ENCODE results near the gene MYO3B.

DNA sequence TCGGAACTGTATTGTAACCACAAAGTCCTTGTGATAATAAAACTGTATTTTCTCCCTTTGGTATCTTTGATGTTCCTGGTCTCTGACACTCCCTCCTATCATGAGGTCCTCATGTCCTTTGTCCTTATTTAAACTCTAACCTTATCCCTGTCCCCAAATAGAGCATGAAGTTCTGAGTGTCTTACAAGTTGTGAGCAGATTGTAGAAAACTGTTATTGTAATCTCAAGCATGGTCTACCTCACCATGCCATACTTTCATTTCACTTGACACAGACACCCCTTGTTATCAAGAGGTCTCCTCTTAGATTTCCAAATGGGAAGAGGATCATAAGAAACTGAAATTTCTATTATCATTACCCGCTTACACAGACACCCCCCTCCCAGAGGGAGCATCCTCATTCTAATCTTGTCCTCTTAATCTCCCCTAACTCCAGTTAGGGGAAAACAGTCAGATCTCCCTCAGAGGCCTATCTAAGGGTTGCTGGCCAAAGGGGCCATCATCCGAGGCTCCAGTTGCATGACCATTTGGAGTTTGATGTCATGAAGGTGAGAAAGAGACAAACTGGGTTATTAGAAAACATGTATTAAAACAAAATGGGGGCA lies 29.0 kb downstream of the MYO3B start:
- TF ChIP-seq POLR2AphosphoS5 (IDR thresholded peaks at IDR 0.05), result no peak
- TF ChIP-seq, protein P1, sequence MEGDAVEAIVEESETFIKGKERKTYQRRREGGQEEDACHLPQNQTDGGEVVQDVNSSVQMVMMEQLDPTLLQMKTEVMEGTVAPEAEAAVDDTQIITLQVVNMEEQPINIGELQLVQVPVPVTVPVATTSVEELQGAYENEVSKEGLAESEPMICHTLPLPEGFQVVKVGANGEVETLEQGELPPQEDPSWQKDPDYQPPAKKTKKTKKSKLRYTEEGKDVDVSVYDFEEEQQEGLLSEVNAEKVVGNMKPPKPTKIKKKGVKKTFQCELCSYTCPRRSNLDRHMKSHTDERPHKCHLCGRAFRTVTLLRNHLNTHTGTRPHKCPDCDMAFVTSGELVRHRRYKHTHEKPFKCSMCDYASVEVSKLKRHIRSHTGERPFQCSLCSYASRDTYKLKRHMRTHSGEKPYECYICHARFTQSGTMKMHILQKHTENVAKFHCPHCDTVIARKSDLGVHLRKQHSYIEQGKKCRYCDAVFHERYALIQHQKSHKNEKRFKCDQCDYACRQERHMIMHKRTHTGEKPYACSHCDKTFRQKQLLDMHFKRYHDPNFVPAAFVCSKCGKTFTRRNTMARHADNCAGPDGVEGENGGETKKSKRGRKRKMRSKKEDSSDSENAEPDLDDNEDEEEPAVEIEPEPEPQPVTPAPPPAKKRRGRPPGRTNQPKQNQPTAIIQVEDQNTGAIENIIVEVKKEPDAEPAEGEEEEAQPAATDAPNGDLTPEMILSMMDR (IDR thresholded peaks at IDR 0.05), result no peak
- TF ChIP-seq EP300 (IDR thresholded peaks at IDR 0.05), result no peak
- TF ChIP-seq POLR2A (IDR thresholded peaks at IDR 0.05; ENCODE audit: low read depth), result no peak

Measured in esophagus muscularis mucosa (tissue), 4 donors.